GM12865 (cell line): ENCODE results near the gene SF3B4.
A peak's percentile ranks its signal among the peaks of the same experiment; 100 is the strongest.

Experiments
- DNase-seq: peaks from one replicate; pipeline ENCODE4 v3.0.0; 2010; ENCODE audit warnings: low read depth
- H3K4me3 ChIP-seq: 2 replicates; pipeline ENCODE4 v1.5.1; 2011; ENCODE audit warnings: mild to moderate bottlenecking, low read depth, low read length, control low read depth
- TF ChIP-seq, protein P1 (sequence below): IDR thresholded peaks from 2 replicates; pipeline ENCODE4 v1.5.1; 2011; ENCODE audit warnings: low read length, control low read depth, low read depth, inconsistent platforms; ENCODE audit not compliant: insufficient read depth; ENCODE audit errors: missing control alignments

Gene SF3B4

DNA sequence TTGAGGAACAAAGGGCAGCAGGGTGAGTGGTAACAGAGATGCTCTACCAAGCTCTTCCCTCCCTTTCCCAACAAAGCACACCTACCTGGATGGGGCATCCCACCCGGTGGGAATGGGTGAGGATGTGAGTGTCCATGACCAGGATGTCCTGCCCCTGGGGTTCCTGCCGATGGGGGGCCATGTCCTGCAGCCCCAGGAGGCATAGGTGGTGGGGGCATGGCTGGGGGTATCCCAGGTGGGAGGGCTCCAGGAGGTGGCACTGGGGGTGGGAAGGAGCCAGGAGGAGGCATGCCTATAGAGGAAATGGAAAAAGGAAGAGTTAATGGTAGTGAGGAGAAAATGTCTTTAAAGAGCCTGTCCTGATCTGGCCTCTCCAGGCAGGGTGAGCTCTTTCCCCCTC lies 1.9 kb downstream of the SF3B4 start:
- DNase-seq: no peak
- TF ChIP-seq, protein P1, sequence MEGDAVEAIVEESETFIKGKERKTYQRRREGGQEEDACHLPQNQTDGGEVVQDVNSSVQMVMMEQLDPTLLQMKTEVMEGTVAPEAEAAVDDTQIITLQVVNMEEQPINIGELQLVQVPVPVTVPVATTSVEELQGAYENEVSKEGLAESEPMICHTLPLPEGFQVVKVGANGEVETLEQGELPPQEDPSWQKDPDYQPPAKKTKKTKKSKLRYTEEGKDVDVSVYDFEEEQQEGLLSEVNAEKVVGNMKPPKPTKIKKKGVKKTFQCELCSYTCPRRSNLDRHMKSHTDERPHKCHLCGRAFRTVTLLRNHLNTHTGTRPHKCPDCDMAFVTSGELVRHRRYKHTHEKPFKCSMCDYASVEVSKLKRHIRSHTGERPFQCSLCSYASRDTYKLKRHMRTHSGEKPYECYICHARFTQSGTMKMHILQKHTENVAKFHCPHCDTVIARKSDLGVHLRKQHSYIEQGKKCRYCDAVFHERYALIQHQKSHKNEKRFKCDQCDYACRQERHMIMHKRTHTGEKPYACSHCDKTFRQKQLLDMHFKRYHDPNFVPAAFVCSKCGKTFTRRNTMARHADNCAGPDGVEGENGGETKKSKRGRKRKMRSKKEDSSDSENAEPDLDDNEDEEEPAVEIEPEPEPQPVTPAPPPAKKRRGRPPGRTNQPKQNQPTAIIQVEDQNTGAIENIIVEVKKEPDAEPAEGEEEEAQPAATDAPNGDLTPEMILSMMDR: no peak
- no peak overlapping the region for H3K4me3 ChIP-seq

DNA sequence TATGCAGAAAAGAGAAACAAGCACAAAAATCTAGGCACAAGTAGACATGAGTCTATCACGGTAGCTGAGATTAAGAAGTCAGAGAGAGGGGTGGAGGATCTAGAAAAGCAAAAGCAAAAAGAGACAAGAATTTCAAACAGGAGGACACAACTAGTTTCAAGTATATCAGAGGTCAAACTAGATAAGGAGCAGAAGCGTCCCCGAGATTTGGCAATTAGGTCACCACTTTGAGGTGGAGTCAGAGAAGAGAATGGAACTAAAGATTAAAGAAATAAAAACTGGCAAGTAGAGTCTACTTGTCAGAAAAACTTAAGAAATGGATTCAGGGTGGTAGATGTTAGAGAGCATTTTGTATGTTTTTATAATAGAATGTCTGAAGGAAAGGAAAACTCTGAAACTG lies 2.3 kb downstream of the SF3B4 start:
- TF ChIP-seq, protein P1: no peak
- no peak overlapping the region for H3K4me3 ChIP-seq
- DNase-seq: no peak

DNA sequence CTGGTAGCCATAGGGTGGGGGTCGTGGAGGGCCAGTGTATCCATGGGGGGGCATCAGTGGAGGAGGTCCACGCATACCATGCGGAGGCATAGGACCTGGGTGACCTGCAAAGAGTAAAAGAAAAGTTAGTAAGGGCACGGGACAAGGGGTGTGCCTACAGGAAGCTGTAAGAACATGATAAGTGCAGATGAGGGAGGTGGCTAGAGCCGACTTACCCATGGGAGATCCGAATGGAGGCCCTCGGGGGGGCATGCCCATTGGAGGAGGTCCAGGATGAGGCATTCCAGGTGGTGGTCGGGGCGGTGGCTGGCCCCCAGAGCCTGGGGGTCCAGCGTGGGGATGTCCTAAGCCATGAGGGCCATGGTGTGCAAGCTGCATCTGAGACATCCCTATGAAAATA lies 4.0 kb downstream of the SF3B4 start:
- no peak for DNase-seq
- H3K4me3 ChIP-seq: no peak overlapping the region
- TF ChIP-seq, protein P1: no peak

DNA sequence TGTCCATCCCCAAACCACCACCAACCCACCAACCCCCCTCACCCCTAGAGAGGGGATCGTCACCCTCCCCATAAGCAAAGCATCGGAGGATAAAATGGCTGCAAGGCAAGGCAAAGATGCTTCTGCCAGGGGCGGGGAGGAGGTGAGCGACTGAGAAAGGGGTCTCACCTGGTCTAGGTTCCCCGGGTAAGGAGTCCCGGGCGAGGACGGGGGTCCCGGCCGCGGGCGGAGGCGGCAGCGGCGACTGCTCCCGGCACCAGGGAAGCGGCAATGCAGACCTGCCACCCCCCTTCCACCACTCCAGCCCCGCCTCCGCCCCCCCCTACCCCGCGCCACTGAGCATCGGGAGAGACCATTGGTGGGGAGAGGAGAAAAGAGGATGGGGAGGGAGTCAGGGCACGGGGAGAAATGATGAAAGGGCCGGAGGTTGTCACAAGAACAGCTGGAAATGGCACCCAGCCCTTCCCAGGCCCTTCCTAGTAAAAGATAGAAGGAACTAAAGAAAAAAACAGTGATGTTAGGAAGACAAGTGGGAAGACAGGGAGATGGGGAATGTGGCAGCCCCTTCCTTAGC lies 9.9 kb downstream of the SF3B4 start, which contains the start of gene SV2A:
Gene SV2A (minus strand): TSS at position 274 of the 574 bp plus-strand sequence. CDS start 4,004 bp downstream, outside the sequence.
- TF ChIP-seq, protein P1: no peak
- peak within 1 kb of the TSS; percentile 41 for H3K4me3 ChIP-seq
- DNase-seq: no peak

DNA sequence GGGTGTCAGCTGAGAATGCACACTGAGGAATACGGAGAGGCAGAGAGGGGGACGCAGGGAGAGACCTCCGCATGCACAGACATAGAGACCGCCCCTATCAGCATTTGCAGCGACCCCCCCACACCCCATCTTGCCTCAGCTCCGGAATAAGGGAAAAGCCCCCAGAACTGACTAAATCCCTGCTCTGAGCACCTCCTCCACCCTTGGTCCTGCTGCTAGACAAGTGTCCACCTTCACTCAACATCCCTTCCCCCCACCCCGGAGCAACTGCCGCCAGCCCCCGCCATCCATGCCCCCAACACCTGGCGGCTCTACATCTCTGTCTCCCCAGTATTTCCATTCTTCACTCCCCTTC lies 10.7 kb downstream of the SF3B4 start:
- no peak for DNase-seq
- TF ChIP-seq, protein P1: no peak
- H3K4me3 ChIP-seq: peak overlapping the region; percentile 41; the same call in 1 of the 2 replicates

DNA sequence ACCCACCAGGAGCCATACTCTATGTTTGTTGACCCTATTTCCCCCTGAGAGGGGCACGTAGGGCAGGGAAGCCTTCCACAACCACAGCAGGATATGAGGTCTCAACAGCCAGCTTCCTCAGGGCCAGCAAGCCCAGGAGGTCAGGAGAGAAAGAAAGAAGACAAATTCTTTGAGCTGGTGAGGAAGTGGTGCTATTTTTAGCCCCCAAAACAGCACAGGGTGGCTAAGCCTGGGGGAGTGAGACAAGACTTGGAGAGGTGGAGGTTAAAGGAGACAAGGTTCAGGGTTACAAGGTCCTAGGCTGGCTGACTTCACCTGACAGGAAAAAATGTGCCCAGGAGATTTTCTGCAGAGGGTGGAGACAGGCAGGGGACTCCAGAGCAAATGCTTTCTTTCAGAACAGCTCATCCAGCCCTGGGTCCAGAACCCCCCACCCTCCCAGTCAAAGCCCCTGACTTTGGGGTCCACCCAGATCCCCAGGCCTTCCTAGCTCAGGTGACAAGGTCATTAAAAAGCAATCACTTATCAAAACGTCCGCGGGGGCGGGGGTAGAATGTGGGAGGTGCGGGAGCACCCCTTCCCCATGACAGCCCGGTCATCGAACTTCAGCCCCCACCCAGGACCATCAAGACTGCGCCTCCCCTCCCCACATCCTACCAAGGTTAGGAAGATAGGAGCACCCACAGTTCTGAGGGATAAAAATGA lies 11.3 kb downstream of the SF3B4 start:
- TF ChIP-seq, protein P1: no peak
- no peak for DNase-seq
- H3K4me3 ChIP-seq: no peak overlapping the region; the same call in 1 of the 2 replicates
